NK-92 treated with Interleukin-12 subunit alpha and Interleukin-12 subunit beta, amount 100 ng/mL, for 24 hours (cell line): ENCODE data around the gene TAF6L.
"Not testable (repeated sequence)": the region's sequence is repeated elsewhere in the genome, so short reads cannot be mapped to it uniquely, and the experiment has no call there.

Experiments used
- DNase-seq: peaks from one replicate; lab custom pipeline; 2025; lab: John Stamatoyannopoulos, UW

TAF6L gene

DNA sequence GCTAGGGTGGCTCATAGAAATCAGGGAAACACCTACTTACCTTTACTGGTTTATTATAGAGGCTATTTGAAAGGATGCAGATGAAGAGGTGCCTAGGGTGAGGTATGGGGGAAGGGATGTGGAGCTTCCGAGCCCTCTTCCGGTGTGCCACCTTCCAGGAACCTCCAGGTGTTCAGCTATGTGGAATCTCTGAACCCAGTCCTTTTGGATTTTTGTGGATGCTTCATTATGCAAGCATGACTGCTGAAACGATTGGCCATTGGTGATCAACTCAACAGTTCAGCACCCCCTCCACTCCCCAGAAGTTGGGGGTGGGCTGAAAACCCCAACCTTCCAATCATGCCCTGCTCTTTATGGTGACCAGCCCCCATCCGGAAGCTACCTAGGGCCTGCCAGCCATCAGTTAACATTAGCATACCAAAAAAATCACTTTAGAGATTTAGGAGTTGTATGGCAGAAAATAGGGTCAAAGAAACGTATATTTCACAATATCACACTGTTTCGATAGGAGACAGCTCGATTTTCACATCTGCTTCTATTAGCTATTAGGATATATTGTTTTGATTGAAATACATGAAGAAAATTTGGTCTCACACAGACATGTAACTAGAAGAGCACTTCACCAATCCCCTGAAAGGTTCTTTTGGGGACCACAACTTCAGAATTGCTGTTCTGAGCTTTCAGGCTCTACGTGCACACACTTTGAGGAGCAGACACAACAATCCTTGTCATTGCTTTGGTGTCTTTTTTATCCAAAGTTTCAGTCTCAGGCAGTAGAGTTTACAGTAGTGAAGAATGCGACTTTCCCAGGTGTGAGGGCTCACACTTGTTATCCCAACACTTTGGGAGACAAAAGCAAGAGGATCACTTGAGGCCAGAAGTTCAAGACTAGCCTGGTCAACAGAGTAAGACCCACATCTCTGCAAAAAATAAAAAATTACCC lies 13.1 kb upstream of the TAF6L start:
- no peak for DNase-seq

DNA sequence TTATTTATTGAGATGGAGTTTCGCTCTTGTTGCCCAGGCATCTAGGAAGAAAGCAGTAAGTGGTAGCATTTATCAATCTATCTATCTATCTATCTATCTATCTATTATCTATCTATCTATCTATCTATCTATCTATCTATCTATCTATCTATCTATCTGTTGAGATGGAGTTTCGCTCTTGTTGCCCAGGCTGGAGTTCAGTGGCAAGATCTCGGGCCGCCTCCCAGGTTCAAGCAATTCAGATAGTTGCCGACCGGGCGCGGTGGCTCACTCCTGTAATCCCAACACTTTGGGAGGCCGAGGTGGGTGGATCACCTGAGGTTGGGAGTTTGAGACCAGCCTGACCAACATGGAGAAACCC lies 10.3 kb upstream of the TAF6L start:
- DNase-seq: not testable (repeated sequence)

- DNase-seq: no peak
Observed at GRCh38 chr11:62770778-62771143, 435 bp upstream of the TAF6L start.

DNA sequence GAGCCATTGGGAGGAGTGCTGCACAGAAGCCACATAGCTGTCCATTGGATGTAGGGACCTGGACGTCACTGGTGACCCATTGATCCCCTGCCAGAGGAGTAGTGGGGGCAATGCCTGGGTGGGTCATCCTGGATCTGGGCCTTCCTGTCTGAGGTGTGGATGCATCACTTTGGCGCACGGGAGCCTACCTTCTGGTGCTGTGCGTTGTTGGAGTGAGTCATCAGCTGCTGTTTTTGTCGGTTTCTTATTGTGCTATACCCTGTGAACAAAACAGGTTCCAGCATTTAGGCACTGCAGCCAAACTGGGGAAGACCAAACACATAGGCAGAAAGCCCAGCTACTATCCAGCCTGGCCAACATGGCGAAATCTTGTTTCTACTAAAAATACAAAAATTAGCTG lies 3.2 kb downstream of the TAF6L start:
- DNase-seq: no peak

DNA sequence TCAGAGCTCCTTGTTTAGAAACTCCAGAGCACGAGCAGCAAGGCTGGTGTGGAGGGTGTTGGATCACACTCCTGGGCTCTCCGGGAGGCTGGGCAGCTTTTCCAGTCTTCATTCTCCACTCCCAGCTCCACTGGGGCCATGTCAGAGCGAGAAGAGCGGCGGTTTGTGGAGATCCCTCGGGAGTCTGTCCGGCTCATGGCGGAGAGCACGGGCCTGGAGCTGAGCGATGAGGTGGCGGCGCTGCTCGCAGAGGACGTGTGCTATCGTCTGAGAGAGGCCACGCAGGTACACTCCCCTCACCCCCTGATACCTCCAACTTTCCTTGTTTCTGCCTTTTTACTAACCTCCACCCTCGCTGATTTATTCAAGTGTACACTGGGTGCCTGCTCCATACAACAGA lies 4.5 kb downstream of the TAF6L start:
- DNase-seq: no peak

DNA sequence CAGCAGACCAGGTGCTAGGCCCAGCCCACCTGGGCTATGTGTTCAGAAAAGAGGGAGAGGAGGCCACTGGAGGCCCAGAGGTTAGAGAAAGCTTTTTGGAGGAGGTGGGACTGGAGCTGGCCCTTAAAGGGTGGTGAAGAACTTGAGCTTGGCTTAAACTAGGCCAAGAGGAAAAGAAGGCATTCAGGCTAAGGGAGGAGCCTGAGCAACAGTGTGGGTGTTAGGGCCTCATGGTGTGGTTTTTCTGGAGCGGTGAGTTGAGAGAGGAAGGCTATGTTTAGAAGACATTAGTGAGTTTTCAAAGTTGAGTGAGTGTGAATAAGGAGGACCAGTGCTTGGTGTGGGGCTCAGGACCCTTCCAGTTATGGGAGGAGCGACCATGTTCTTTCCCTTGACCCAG lies 6.2 kb downstream of the TAF6L start:
- DNase-seq: no peak

- no peak for DNase-seq
Observed at GRCh38 chr11:62778441-62778840, 7.2 kb downstream of the TAF6L start.

- DNase-seq: no peak
Observed at GRCh38 chr11:62782753-62783152, 11.6 kb downstream of the TAF6L start.

DNA sequence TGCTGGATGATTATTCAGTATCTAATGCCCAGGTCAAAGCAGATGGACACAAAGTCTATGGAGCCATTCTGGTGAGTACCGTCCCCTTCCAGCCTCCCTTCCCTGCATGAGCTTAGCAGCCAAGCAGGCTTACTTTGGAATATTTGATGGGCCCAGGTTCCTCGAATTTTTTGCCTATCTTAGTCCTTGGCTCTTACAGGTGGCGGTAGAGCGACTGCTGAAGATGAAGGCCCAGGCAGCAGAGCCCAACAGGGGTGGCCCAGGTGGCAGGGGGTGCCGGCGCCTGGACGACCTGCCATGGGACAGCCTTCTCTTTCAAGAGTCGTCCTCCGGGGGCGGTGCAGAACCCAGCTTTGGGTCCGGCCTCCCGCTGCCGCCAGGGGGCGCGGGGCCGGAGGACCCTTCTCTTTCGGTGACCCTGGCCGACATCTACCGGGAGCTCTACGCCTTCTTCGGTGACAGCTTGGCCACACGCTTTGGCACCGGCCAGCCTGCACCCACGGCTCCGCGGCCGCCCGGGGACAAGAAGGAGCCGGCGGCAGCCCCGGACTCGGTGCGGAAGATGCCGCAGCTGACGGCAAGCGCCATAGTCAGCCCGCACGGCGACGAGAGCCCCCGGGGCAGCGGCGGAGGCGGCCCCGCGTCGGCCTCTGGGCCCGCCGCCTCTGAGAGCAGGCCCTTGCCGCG lies 15.3 kb downstream of the TAF6L start:
- DNase-seq: peak; percentile 81

GRCh38 chr11:62787005-62787759 lies 16.0 kb downstream of the TAF6L start, which contains the start of gene TMEM179B:
Gene TMEM179B (plus strand): TSS chr11:62787402. CDS start chr11:62787432, 30 bp downstream.
- peak; percentile 96 for DNase-seq

DNA sequence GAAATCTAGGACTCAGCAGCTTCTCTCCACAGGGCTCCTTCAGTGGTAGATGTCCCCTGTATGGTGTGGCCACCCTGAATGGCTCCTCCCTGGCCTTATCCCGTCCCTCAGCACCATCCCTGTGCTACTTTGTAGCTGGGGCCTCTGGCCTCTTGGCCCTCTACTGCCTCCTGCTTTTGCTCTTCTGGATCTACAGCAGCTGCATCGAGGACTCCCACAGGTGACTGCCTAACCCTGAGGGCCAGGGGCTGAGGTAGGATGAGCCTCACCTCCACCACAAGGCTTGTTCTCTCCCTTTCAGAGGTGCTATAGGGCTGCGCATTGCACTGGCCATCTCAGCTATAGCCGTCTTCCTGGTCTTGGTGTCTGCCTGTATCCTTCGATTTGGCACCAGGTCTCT lies 17.8 kb downstream of the TAF6L start:
- DNase-seq: no peak

DNA sequence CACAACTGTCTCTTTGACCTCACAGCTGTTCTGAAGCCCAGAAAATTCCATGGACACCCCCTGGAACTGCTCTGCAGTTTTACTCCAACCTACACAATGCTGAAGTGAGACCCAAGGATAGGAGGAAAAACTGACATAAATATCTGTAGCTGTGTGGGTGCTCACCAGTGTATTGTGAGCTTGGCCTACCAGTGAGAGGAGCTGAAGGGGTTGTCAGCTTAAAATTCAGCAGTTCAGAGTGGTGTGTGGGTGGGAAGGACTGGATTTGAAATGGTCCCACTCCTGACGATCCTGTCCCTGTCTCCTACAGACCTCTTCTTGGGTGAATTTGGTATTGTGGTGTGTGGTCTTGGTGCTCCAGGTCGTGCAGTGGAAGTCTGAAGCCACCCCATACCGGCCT lies 18.4 kb downstream of the TAF6L start:
- no peak for DNase-seq

GRCh38 chr11:62791501-62792201 lies 20.5 kb downstream of the TAF6L start, which contains the start of gene TMEM223:
Gene TMEM223 (minus strand): TSS chr11:62792006. CDS start chr11:62791994, 12 bp downstream.
- DNase-seq: peak; percentile 68

- DNase-seq: no peak
Observed at GRCh38 chr11:62792202-62792575, 21.0 kb downstream of the TAF6L start.

- no peak for DNase-seq
Observed at GRCh38 chr11:62794201-62794775, 23.1 kb downstream of the TAF6L start.

- no peak for DNase-seq
Observed at GRCh38 chr11:62796281-62796680, 25.1 kb downstream of the TAF6L start.

- DNase-seq: no peak
Observed at GRCh38 chr11:62799486-62799885, 28.3 kb downstream of the TAF6L start.

DNA sequence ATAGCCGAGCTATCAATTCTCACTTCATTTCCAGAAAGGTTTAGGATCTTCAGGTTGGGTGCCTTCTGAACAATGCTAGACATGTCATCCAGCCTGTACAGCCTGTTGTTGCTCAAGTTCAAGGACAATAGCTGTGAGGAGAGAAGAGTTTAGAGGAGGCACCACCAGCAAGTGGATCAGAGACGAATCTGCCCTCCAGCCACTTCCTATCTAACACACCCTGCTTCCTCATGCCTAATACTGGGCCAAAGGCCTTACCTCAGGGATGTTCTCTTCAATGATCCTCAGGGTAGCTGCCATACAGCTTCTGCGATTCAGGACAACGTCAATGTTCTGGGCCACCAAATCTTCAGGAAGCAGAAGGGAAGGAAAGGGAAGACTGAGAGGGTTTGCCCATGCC lies 29.9 kb downstream of the TAF6L start:
- no peak for DNase-seq

DNA sequence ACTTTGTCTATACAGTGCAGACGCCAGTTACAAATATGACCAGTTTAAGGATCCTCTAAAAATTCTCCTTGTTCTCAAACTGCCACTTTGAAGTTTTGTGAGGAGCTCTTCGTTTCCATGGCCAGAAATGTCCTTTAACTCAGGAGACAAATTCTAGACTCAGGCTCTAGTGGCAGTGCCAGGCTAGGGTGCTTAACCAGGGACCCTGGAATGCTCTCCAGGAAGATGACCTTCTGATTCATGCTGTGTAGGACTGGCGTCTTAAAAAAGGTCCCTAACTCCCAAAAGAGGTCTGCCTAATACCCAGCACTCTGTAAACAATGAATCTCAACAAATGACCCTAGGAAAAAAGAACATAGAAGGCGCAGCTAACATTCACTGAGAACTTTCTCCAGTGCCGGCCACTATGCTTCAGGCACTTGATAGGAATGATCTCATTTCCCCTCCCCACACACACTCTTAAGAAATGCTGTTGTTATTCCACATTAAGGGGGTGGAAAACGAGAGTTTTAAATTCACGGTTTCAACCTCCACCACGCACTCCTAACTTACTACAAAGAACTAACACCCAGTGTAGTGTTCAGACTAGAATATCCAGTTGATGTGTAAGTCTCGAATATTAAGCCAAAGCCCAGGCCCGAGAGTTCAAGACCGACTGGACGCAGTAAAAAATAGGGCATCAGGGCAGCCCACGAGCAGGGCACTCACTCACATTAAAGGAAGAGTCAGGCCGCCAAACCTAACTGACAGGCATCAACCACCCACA lies 33.3 kb downstream of the TAF6L start:
- no peak for DNase-seq

DNA sequence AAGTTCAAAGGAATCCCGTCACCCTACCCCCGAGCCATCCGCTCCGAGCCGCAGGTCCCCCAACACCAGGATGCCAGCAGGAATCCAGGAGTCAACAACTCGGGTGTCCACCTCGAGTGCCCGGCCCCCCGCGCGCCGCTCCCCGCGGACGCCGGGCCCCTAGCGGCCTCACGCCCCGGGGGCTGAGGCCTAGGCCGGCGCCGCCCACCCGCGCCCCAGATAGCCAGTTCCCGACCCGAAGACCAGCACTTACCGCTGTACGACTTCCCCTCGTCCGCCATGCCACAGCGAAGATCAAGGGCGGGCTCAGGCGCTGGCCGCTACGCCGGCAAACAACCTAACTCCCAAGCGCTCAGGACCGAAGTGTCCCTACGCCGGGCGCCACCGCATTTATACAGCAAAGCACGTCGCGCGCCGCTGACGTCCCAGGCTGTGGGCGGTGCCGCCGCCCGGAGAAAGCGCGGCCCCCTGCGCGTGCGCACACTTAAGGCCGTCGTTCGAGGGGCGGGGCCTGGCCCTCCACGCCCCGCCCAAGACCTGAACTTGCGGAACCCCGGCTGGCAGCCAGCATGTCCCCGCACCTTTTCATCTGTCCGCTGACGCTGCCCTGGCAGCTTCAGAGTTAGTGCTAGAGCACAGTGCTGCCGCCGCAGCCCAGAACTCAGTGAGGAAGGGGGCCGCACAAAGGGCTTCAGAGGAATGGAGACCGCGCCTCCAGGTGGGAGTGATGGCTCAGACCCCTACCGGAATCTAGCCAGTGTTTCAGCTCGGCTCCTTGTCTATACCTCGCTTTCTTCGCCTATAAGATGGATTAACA lies 34.1 kb downstream of the TAF6L start, which contains the start of gene NXF1:
Gene NXF1 (minus strand): TSS at position 365 of the 817 bp plus-strand sequence. CDS start 84 bp downstream, at position 281.
- peak; percentile 92 for DNase-seq
